Fibroblast of the aortic adventitia (primary cell): Measurements from ENCODE around the gene TMEM44. TPM values are rescaled to one million over a fixed set of nuclear protein-coding genes. Genes with fewer than 3 reads are reported as not detected.

ENCODE experiments used
- DNase-seq: peaks from one replicate; pipeline ENCODE4 v3.0.0-alpha.2; 2010; ENCODE audit warnings: low read depth
- H3K4me3 ChIP-seq: 2 replicates; pipeline ENCODE4 v1.5.1; 2011; ENCODE audit warnings: low read depth, mild to moderate bottlenecking, control low read depth, low read length, moderate library complexity
- total RNA-seq: library from RNA; depleted of rRNA; stranded (reverse); fragments of >200 nt; gene quantifications from 2 replicates; pipeline ENCODE4 v1.2.3, GENCODE V29; 2012; ENCODE audit warnings: low replicate concordance
- TF ChIP-seq, protein P1 (sequence below): IDR thresholded peaks from 2 replicates; pipeline ENCODE4 v1.5.1; 2011; ENCODE audit warnings: mild to moderate bottlenecking, low read length, control low read depth, inconsistent platforms; ENCODE audit not compliant: insufficient read depth

Gene TMEM44
- total RNA-seq, 1 donor: 16.7 TPM

- H3K4me3 ChIP-seq: no peak overlapping the region
- no peak for DNase-seq
These were observed 41.9 kb upstream of the TMEM44 start for GRCh38 chr3:194675081-194675640.

GRCh38 chr3:194673761-194674160 lies 40.5 kb upstream of the TMEM44 start:
- no peak for DNase-seq
- TF ChIP-seq, protein P1, sequence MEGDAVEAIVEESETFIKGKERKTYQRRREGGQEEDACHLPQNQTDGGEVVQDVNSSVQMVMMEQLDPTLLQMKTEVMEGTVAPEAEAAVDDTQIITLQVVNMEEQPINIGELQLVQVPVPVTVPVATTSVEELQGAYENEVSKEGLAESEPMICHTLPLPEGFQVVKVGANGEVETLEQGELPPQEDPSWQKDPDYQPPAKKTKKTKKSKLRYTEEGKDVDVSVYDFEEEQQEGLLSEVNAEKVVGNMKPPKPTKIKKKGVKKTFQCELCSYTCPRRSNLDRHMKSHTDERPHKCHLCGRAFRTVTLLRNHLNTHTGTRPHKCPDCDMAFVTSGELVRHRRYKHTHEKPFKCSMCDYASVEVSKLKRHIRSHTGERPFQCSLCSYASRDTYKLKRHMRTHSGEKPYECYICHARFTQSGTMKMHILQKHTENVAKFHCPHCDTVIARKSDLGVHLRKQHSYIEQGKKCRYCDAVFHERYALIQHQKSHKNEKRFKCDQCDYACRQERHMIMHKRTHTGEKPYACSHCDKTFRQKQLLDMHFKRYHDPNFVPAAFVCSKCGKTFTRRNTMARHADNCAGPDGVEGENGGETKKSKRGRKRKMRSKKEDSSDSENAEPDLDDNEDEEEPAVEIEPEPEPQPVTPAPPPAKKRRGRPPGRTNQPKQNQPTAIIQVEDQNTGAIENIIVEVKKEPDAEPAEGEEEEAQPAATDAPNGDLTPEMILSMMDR: no peak

More at GRCh38 chr3:194675081-194675640, 41.9 kb upstream of the TMEM44 start:
- TF ChIP-seq, protein P1: no peak

GRCh38 chr3:194672876-194673275 lies 39.7 kb upstream of the TMEM44 start:
- TF ChIP-seq, protein P1: no peak
- H3K4me3 ChIP-seq: peak overlapping the region; percentile 69
- DNase-seq: no peak

More at GRCh38 chr3:194673761-194674160, 40.5 kb upstream of the TMEM44 start:
- H3K4me3 ChIP-seq: no peak overlapping the region

DNA sequence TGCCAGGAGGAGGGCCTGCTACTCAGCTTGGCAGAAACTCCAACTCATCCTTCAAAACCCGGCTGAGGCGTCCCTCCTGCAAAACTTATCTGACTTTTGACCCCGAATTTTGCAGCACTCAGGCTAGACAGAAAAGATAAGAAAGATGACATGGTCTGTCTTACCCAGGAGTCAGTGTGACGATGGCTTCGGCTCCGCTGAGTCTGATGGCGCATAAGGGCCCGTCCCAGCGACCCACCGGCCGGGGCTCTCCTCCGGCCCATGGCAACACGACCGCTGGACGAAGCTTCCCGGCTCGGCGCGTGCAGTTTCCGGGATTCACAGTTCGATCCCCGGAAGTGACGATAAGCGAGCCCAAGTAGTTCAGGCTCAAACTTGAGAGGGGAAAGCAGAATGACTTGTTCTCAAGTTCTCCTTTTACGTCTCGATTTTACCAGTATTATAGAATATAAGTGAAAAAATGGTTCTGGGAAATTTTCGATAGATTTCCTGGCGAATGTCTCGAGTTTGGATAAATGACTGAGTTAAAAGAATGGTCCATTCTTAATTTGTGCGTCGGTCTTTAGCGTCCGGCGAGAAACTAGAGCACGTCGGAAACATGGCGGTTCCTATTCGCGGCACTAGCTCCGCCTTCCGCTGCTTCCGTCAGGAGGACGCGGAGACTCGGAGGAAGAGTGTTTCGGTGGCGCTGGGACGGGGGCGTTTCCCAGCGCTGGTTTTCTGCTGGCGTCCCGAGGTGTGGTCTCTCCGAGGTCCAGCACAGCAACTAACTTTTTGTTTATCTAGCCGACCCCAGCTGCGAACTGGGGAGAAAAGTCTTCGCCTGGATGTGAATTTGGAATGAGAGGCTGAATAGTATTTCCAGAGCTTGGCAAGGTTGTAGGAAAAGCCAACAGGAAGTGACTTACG lies 38.9 kb upstream of the TMEM44 start, which contains the start of gene LSG1:
Gene LSG1 (minus strand): TSS at position 292 of the 909 bp plus-strand sequence. CDS start 29 bp downstream, at position 263.
- H3K4me3 ChIP-seq: peak within 1 kb of the TSS; percentile 93
- TF ChIP-seq, protein P1: no peak
- DNase-seq: peak; percentile 98

DNA sequence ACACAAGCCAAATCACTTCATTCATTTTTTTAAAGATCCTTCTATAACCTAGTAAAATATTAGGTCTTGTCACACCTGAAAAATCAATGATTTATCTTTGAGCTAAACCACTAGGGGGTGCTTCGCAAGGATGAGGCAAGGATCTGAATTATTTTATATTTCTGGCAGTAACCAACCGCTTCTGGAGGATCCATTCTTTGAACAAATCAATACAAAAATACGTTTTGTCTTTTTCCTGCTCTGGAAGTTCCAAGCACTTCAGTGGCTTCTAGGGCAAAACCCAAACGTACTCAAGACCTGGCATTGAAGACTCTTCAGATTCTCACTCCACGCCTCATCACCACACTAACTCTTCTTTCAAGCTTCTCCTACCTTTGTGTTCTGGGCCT lies 38.3 kb upstream of the TMEM44 start:
- peak; percentile 59 for DNase-seq
- H3K4me3 ChIP-seq: peak overlapping the region; percentile 93
- TF ChIP-seq, protein P1: peak; percentile 54

GRCh38 chr3:194667363-194667762 lies 34.1 kb upstream of the TMEM44 start:
- TF ChIP-seq, protein P1: no peak

More at GRCh38 chr3:194667363-194667762, 34.1 kb upstream of the TMEM44 start:
- no peak for DNase-seq
- no peak overlapping the region for H3K4me3 ChIP-seq
